Caco-2 (cell line): Measurements from ENCODE around the gene BBC3. TPM values are rescaled to one million over a fixed set of nuclear protein-coding genes. Genes with fewer than 3 reads are reported as not detected.

Experiments used
- BruUV-seq: library from RNA; stranded (reverse); fragments of 400-500 nt; replicated peaks from 2 replicates; lab custom pipeline; 2021; lab: Mats Ljungman, UMichigan
- CTCF ChIA-PET: fragments of 300-600 bp; sonication (Branson Sonifier 250); formaldehyde crosslinking; loops from one replicate; lab custom pipeline; 2022; ENCODE audit warnings: antibody characterized with exemption; lab: Charles Lee
- POLR2A ChIA-PET: fragments of 300-600 bp; sonication (Branson Sonifier 250); formaldehyde crosslinking; loops from one replicate; lab custom pipeline; 2022; ENCODE audit warnings: antibody characterized with exemption; lab: Charles Lee
- DNase-seq, 2 experiments: peaks; one replicate each; pipeline versions ENCODE4 v3.0.0 to v3.0.0-alpha.2; 2020 to 2022
- H3K27me3 ChIP-seq: replicated peaks from 2 replicates; pipeline ENCODE4 v1.6.0; 2011; ENCODE audit warnings: low read length; ENCODE audit not compliant: control insufficient read depth, insufficient read depth
- H3K36me3 ChIP-seq: 2 replicates; pipeline ENCODE4 v1.5.1; 2011; ENCODE audit warnings: low read length; ENCODE audit not compliant: control insufficient read depth, insufficient read depth
- H3K4me1 ChIP-seq: fragments of 250-450 bp; sonication (Bioruptor Pico); 2 replicates; pipeline ENCODE4 v1.5.1; 2020; ENCODE audit warnings: mild to moderate bottlenecking
- H3K4me3 ChIP-seq: 2 replicates; pipeline ENCODE4 v1.5.1; 2011; ENCODE audit warnings: low read depth, mild to moderate bottlenecking, control low read depth, low read length
- H3K9me3 ChIP-seq: fragments of 250-450 bp; sonication (Bioruptor Pico); 2 replicates; pipeline ENCODE4 v1.5.1; 2020; ENCODE audit warnings: mild to moderate bottlenecking, moderate library complexity
- H3K27ac Mint-ChIP-seq: one replicate; pipeline ENCODE4 v1.8.0; 2022; ENCODE audit warnings: mixed read lengths; ENCODE audit not compliant: unreplicated experiment
- H3K27me3 Mint-ChIP-seq: one replicate; pipeline ENCODE4 v1.8.0; 2022; ENCODE audit warnings: mixed read lengths; ENCODE audit not compliant: insufficient read depth, unreplicated experiment
- H3K36me3 Mint-ChIP-seq: one replicate; pipeline ENCODE4 v1.8.0; 2022; ENCODE audit warnings: mild to moderate bottlenecking, mixed read lengths; ENCODE audit not compliant: insufficient read depth, unreplicated experiment
- H3K4me1 Mint-ChIP-seq: one replicate; pipeline ENCODE4 v1.8.0; 2022; ENCODE audit warnings: low read depth, mixed read lengths; ENCODE audit not compliant: unreplicated experiment
- H3K4me3 Mint-ChIP-seq: one replicate; pipeline ENCODE4 v1.8.0; 2022; ENCODE audit warnings: mild to moderate bottlenecking, moderate library complexity, mixed read lengths; ENCODE audit not compliant: unreplicated experiment
- H3K9me3 Mint-ChIP-seq: one replicate; pipeline ENCODE4 v1.8.0; 2022; ENCODE audit warnings: mixed read lengths; ENCODE audit not compliant: unreplicated experiment
- CTCF ChIP-seq, 2 experiments: fragments of 200-600 bp in 1 of 2; IDR thresholded peaks; 1 replicate in 1 of 2; 2 replicates in 1 of 2; pipeline versions ENCODE4 v1.5.1 to v1.8.0; 2011 to 2022; ENCODE audit warnings: antibody characterized with exemption in 1 of 2, control low read depth in 1 of 2, inconsistent platforms in 1 of 2, low read depth in 1 of 2, low read length in 1 of 2, mild to moderate bottlenecking in 1 of 2, moderate library complexity in 1 of 2; ENCODE audit not compliant: insufficient read depth in 1 of 2, severe bottlenecking in 1 of 2, unreplicated experiment in 1 of 2
- intact Hi-C: fragments of 100-400 bp; cut with micrococcal nuclease; formaldehyde crosslinking; loops from one replicate; pipeline ENCODE4 v1.10.0; 2022; ENCODE audit not compliant: unreplicated experiment
- total RNA-seq: library from RNA; stranded (reverse); gene quantifications from 2 replicates; pipeline ENCODE4 v1.2.3, GENCODE V29; 2022

BBC3 gene
- total RNA-seq, 1 experiment from 2014 or later: 10.5 TPM

DNA sequence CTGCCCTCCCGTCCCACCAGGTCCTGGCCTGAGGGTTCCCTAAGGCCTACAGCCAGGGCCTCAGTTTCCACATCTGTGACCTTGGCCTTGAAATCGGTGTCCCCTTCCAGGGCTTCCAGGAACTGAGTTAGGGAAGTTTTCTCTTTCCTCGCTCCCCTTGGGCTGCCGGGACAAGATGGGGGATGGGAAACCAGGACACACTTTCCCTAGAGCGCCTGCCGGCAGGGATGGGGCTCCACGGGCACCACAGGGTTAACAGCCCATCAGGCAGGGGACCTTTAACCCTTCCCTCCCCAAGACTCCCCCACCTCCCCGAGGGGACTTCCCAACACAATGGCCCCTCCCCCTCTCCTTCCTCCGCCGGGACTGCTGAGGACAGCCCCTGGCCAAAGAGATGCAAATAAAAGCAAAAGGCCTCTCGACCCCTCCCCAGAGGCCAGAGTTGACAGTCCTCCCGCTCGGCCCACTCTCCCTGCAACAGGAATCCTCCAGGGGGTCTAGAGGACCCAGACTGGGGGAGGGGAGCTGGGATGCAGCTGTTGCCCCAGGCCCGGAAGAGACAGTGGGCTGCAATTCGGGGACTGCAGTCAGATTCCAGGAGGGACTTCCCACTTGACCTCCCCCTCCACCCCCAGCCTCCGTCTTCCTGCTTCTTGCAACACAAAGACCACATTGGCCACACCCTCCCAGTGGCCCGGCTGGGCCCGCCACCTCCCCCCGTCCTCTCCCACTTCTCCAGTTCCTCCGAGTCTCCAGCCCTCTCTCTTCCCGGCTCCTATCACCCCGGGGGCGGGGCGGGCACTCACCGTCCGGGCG, 3.4 kb downstream of the BBC3 start:
- POLR2A ChIA-PET: interaction anchor here (0.6 to 3.9 kb wide), 3 partner anchors 15 to 29 kb away, joined by 3 to 55 read pairs (median 3); partner anchors contain the start of gene CCDC9
- BruUV-seq: no TSS peak
- no peak overlapping the region for H3K27ac Mint-ChIP-seq
- H3K4me3 Mint-ChIP-seq: no peak overlapping the region
- no peak for TF ChIP-seq CTCF (IDR thresholded peaks at IDR 0.05; ENCODE audit: insufficient read depth in 1 of 2, low read depth in 1 of 2, low read length in 1 of 2, severe bottlenecking in 1 of 2, unreplicated experiment in 1 of 2)
- no peaks in the 10 kb centered on the region for H3K9me3 ChIP-seq
- no peaks in the 10 kb centered on the region for H3K27me3 ChIP-seq
- no peaks in the 10 kb centered on the region for H3K27me3 Mint-ChIP-seq
- H3K4me3 ChIP-seq: peak overlapping the region; percentile 61
- H3K4me1 ChIP-seq: peaks cover 41% of the 10 kb centered on the region
- H3K9me3 Mint-ChIP-seq: no peaks in the 10 kb centered on the region
- CTCF ChIA-PET: interaction anchor here (4.1 kb wide), 1 partner anchor 17 kb away, joined by 64 read pairs; no protein-coding TSS in a partner anchor
- peaks cover 15% of the 10 kb centered on the region for H3K4me1 Mint-ChIP-seq
- peaks cover 34% of the 10 kb centered on the region for H3K36me3 Mint-ChIP-seq
- peak; percentile 95 to 97 for DNase-seq
- 0 out of 2 replicates have a peak, but pooled peaks cover 2% of the 10 kb centered on the region for H3K36me3 ChIP-seq
- intact Hi-C loops: loop anchor here (1.0 kb wide), 1 partner anchor 17 kb away; no protein-coding TSS in a partner anchor

- H3K4me3 Mint-ChIP-seq: no peak overlapping the region
These were observed 4.3 kb downstream of the BBC3 start for GRCh38 chr19:47226426-47227351.

More at GRCh38 chr19:47226426-47227351, 4.3 kb downstream of the BBC3 start:
- peaks cover 36% of the 10 kb centered on the region for H3K4me1 ChIP-seq
- ChIA-PET CTCF (interaction anchor here (0.6 to 4.1 kb wide), 9 partner anchors 9 to 112 kb away, joined by 3 to 64 read pairs (median 5); partner anchors contain the start of gene CCDC9), POLR2A (interaction anchor here (0.5 to 3.9 kb wide), 11 partner anchors 13 to 502 kb away, joined by 3 to 55 read pairs (median 6); partner anchors contain the start of genes CCDC9 and ZC3H4)
- Mint-ChIP-seq H3K27me3 (no peaks in the 10 kb centered on the region), H3K36me3 (peaks cover 42% of the 10 kb centered on the region), H3K4me1 (peaks cover 10% of the 10 kb centered on the region), H3K27ac (no peak overlapping the region), H3K9me3 (no peaks in the 10 kb centered on the region)
- TSS peak; percentile 82 for BruUV-seq
- peak overlapping the region; percentile 61 for H3K4me3 ChIP-seq
- no peaks in the 10 kb centered on the region for H3K9me3 ChIP-seq
- DNase-seq: peak; percentile 70 to 85
- H3K27me3 ChIP-seq: no peaks in the 10 kb centered on the region
- intact Hi-C loops: no loop called here
- 0 out of 2 replicates have a peak, but pooled peaks cover 2% of the 10 kb centered on the region for H3K36me3 ChIP-seq
- peak in 1 of 2 experiments; percentile 5 for TF ChIP-seq CTCF (IDR thresholded peaks at IDR 0.05; ENCODE audit: insufficient read depth in 1 of 2, low read depth in 1 of 2, low read length in 1 of 2, severe bottlenecking in 1 of 2, unreplicated experiment in 1 of 2)
